HEK293 (cell line): ENCODE data around the gene CPLX3.
A peak's percentile ranks its signal among the peaks of the same experiment; 100 is the strongest.

ENCODE experiments used
- CTCF ChIA-PET: fragments of 350-600 bp; formaldehyde crosslinking; extraction: SDS; loops from one replicate; lab custom pipeline; 2021; ENCODE audit warnings: antibody characterized with exemption; lab: Yijun Ruan, JAX
- POLR2A ChIA-PET: fragments of 300-600 bp; formaldehyde crosslinking; extraction: SDS; loops from one replicate; lab custom pipeline; 2020; ENCODE audit warnings: antibody characterized with exemption, inconsistent platforms; lab: Yijun Ruan, JAX
- H3K27ac ChIP-seq: fragments of 200-500 bp; sonication (Bioruptor generic); 2 replicates; pipeline ENCODE4 v1.5.1; 2014; ENCODE audit warnings: low read depth, low read length, control low read depth, inconsistent platforms; ENCODE audit errors: extremely low read depth
- H3K36me3 ChIP-seq, 2 experiments: fragments of 200-500 bp in 1 of 2; sonication (Bioruptor generic) in 1 of 2; 1 replicate in 1 of 2; 2 replicates in 1 of 2; pipeline ENCODE4 v1.5.1; 2014 to 2017; ENCODE audit warnings: inconsistent platforms in 2 of 2, low read length in 2 of 2; ENCODE audit not compliant: control insufficient read depth in 2 of 2, insufficient read depth in 1 of 2
- H3K4me1 ChIP-seq: fragments of 200-500 bp; sonication (Bioruptor generic); 2 replicates; pipeline ENCODE4 v1.5.1; 2014; ENCODE audit warnings: mild to moderate bottlenecking, low read length, inconsistent platforms; ENCODE audit not compliant: control insufficient read depth, insufficient read depth
- H3K4me3 ChIP-seq: 2 replicates; pipeline ENCODE4 v1.5.1; 2011; ENCODE audit warnings: low read depth, mild to moderate bottlenecking, control low read depth, low read length, moderate library complexity
- H3K9me3 ChIP-seq: fragments of 200-500 bp; sonication (Bioruptor generic); 2 replicates; pipeline ENCODE4 v1.5.1; 2014; ENCODE audit warnings: low read depth, low read length, inconsistent platforms; ENCODE audit not compliant: control insufficient read depth, insufficient read depth
- KLF8 ChIP-seq: fragments of 450-650 bp; formaldehyde crosslinking; IDR thresholded peaks from 2 replicates; pipeline ENCODE4 v1.5.1; 2016; ENCODE audit warnings: missing biosample characterization, missing genetic modification characterization
- MEIS1 ChIP-seq: sonication (generic); formaldehyde crosslinking; IDR thresholded peaks from 2 replicates; pipeline ENCODE4 v1.8.1; 2022; ENCODE audit warnings: missing genetic modification reagents, mild to moderate bottlenecking, borderline replicate concordance
- ZBTB1 ChIP-seq: fragments of 450-650 bp; formaldehyde crosslinking; IDR thresholded peaks from 2 replicates; pipeline ENCODE4 v1.5.1; 2016; ENCODE audit warnings: missing biosample characterization, missing genetic modification characterization
- ZBTB20 ChIP-seq: fragments of 450-650 bp; formaldehyde crosslinking; IDR thresholded peaks from 2 replicates; pipeline ENCODE4 v1.5.1; 2016; ENCODE audit warnings: missing biosample characterization, missing genetic modification characterization
- ZNF202 ChIP-seq: fragments of 450-650 bp; formaldehyde crosslinking; IDR thresholded peaks from 2 replicates; pipeline ENCODE4 v1.5.1; 2016; ENCODE audit warnings: missing biosample characterization, missing genetic modification characterization, borderline replicate concordance
- ZNF335 ChIP-seq: fragments of 450-650 bp; formaldehyde crosslinking; conservative IDR thresholded peaks from 2 replicates; pipeline ENCODE4 v1.5.1; 2016; ENCODE audit warnings: missing biosample characterization, missing genetic modification characterization
- ZNF350 ChIP-seq: fragments of 450-650 bp; formaldehyde crosslinking; IDR thresholded peaks from 2 replicates; pipeline ENCODE4 v1.5.0; 2017; ENCODE audit warnings: missing biosample characterization, mild to moderate bottlenecking, missing genetic modification characterization
- ZNF394 ChIP-seq: fragments of 450-650 bp; formaldehyde crosslinking; IDR thresholded peaks from 2 replicates; pipeline ENCODE4 v1.5.1; 2016; ENCODE audit warnings: missing biosample characterization, missing genetic modification characterization, mild to moderate bottlenecking, moderate library complexity, borderline replicate concordance
- ZNF473 ChIP-seq: fragments of 450-650 bp; formaldehyde crosslinking; IDR thresholded peaks from 2 replicates; pipeline ENCODE4 v1.5.1; 2017; ENCODE audit warnings: missing biosample characterization, missing genetic modification characterization
- ZNF560 ChIP-seq: fragments of 450-650 bp; formaldehyde crosslinking; IDR thresholded peaks from 2 replicates; pipeline ENCODE4 v1.5.1; 2017; ENCODE audit warnings: missing biosample characterization, missing genetic modification characterization, borderline replicate concordance
- ZNF600 ChIP-seq: fragments of 450-650 bp; formaldehyde crosslinking; IDR thresholded peaks from 2 replicates; pipeline ENCODE4 v1.5.1; 2016; ENCODE audit warnings: missing biosample characterization, missing genetic modification characterization
- ZNF658 ChIP-seq: fragments of 450-650 bp; formaldehyde crosslinking; IDR thresholded peaks from 2 replicates; pipeline ENCODE4; 2016; ENCODE audit warnings: missing biosample characterization, missing genetic modification characterization
- ZNF670 ChIP-seq: fragments of 450-650 bp; formaldehyde crosslinking; IDR thresholded peaks from 2 replicates; pipeline ENCODE4 v1.5.1; 2016; ENCODE audit warnings: missing biosample characterization, missing genetic modification characterization, low read depth
- ZNF792 ChIP-seq: fragments of 450-650 bp; formaldehyde crosslinking; IDR thresholded peaks from 2 replicates; pipeline ENCODE4 v1.5.1; 2016; ENCODE audit warnings: missing biosample characterization, missing genetic modification characterization
- ZSCAN30 ChIP-seq: fragments of 450-650 bp; IDR thresholded peaks from 2 replicates; pipeline ENCODE4 v1.5.1; 2018; ENCODE audit warnings: missing biosample characterization, mild to moderate bottlenecking, missing genetic modification characterization, moderate library complexity
- TF ChIP-seq, protein P1 (sequence below): fragments of 450-650 bp; formaldehyde crosslinking; IDR thresholded peaks from 2 replicates; pipeline ENCODE4 v1.5.1; 2016; ENCODE audit warnings: missing biosample characterization, missing genetic modification characterization
- TF ChIP-seq, protein P2 (sequence below): fragments of 450-650 bp; formaldehyde crosslinking; IDR thresholded peaks from 2 replicates; pipeline ENCODE4 v1.5.1; 2016; ENCODE audit warnings: missing biosample characterization, missing genetic modification characterization
- TF ChIP-seq, protein P3 (sequence below): fragments of 450-650 bp; formaldehyde crosslinking; IDR thresholded peaks from 2 replicates; pipeline ENCODE4 v1.5.1; 2017; ENCODE audit warnings: missing biosample characterization, missing genetic modification characterization
- TF ChIP-seq, protein P4 (sequence below): fragments of 450-650 bp; formaldehyde crosslinking; IDR thresholded peaks from 2 replicates; pipeline ENCODE4 v1.5.1; 2016; ENCODE audit warnings: missing biosample characterization, missing genetic modification characterization
- TF ChIP-seq, protein P5 (sequence below): fragments of 450-650 bp; formaldehyde crosslinking; IDR thresholded peaks from 2 replicates; pipeline ENCODE4 v1.5.0; 2017; ENCODE audit warnings: missing biosample characterization, missing genetic modification characterization, borderline replicate concordance

CPLX3 gene

DNA sequence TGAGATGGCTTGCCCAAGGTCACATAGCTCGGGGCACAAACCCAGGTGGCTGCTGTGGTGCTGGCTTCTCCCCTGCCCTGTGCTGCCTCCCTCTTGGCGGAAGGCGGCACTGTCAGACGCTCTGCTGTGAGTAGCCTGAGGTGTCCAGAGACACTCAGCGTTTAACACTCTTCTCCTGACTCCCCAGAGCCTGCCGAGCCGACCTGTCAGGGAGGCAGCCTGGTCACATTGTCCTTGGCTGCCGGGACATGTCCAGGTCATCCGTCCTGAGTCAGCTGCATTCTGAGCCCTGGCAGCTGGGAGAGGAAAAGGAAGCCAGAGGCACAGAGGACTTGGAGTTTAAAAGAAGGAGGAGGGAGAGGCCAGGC, 9.1 kb upstream of the CPLX3 start:
- no peaks in the 10 kb centered on the region for H3K4me1 ChIP-seq
- no peak overlapping the region for H3K27ac ChIP-seq
- no peaks in the 10 kb centered on the region for H3K9me3 ChIP-seq
- CTCF ChIA-PET: interaction anchor here (0.6 to 4.1 kb wide), 7 partner anchors 9 to 133 kb away, joined by 3 to 21 read pairs (median 4); partner anchors contain the start of gene CPLX3
- POLR2A ChIA-PET: interaction anchor here (0.7 kb wide), 2 partner anchors 13 to 212 kb away, joined by 3 to 5 read pairs; no protein-coding TSS in a partner anchor
- no peaks in the 10 kb centered on the region for H3K36me3 ChIP-seq
- H3K4me3 ChIP-seq: no peak overlapping the region
- TF ChIP-seq, protein P1, sequence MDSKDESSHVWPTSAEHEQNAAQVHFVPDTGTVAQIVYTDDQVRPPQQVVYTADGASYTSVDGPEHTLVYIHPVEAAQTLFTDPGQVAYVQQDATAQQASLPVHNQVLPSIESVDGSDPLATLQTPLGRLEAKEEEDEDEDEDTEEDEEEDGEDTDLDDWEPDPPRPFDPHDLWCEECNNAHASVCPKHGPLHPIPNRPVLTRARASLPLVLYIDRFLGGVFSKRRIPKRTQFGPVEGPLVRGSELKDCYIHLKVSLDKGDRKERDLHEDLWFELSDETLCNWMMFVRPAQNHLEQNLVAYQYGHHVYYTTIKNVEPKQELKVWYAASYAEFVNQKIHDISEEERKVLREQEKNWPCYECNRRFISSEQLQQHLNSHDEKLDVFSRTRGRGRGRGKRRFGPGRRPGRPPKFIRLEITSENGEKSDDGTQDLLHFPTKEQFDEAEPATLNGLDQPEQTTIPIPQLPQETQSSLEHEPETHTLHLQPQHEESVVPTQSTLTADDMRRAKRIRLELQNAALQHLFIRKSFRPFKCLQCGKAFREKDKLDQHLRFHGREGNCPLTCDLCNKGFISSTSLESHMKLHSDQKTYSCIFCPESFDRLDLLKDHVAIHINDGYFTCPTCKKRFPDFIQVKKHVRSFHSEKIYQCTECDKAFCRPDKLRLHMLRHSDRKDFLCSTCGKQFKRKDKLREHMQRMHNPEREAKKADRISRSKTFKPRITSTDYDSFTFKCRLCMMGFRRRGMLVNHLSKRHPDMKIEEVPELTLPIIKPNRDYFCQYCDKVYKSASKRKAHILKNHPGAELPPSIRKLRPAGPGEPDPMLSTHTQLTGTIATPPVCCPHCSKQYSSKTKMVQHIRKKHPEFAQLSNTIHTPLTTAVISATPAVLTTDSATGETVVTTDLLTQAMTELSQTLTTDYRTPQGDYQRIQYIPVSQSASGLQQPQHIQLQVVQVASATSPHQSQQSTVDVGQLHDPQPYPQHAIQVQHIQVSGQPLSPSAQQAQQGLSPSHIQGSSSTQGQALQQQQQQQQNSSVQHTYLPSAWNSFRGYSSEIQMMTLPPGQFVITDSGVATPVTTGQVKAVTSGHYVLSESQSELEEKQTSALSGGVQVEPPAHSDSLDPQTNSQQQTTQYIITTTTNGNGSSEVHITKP (tag by site-specific recombination): no peak
- TF ChIP-seq ZNF792 (tag by site-specific recombination) (no peak), MEIS1 (CRISPR knock-in tag) (no peak), ZNF560 (no peak), ZNF335 (tag by site-specific recombination) (peak; percentile 6), ZNF670 (tag by site-specific recombination) (no peak), KLF8 (tag by site-specific recombination) (no peak), ZNF600 (tag by site-specific recombination) (0 out of 2 replicates have a peak, but pooled peaks have one; percentile 47), ZNF394 (tag by site-specific recombination) (0 out of 2 replicates have a peak, but pooled peaks have one; percentile 69), ZSCAN30 (tag by site-specific recombination) (0 out of 2 replicates have a peak, but pooled peaks have one; percentile 23), ZBTB20 (tag by site-specific recombination) (no peak)
- TF ChIP-seq, protein P2, sequence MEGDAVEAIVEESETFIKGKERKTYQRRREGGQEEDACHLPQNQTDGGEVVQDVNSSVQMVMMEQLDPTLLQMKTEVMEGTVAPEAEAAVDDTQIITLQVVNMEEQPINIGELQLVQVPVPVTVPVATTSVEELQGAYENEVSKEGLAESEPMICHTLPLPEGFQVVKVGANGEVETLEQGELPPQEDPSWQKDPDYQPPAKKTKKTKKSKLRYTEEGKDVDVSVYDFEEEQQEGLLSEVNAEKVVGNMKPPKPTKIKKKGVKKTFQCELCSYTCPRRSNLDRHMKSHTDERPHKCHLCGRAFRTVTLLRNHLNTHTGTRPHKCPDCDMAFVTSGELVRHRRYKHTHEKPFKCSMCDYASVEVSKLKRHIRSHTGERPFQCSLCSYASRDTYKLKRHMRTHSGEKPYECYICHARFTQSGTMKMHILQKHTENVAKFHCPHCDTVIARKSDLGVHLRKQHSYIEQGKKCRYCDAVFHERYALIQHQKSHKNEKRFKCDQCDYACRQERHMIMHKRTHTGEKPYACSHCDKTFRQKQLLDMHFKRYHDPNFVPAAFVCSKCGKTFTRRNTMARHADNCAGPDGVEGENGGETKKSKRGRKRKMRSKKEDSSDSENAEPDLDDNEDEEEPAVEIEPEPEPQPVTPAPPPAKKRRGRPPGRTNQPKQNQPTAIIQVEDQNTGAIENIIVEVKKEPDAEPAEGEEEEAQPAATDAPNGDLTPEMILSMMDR (tag by site-specific recombination): peak; percentile 21; the same call in 1 of the 2 replicates
- TF ChIP-seq, protein P3, sequence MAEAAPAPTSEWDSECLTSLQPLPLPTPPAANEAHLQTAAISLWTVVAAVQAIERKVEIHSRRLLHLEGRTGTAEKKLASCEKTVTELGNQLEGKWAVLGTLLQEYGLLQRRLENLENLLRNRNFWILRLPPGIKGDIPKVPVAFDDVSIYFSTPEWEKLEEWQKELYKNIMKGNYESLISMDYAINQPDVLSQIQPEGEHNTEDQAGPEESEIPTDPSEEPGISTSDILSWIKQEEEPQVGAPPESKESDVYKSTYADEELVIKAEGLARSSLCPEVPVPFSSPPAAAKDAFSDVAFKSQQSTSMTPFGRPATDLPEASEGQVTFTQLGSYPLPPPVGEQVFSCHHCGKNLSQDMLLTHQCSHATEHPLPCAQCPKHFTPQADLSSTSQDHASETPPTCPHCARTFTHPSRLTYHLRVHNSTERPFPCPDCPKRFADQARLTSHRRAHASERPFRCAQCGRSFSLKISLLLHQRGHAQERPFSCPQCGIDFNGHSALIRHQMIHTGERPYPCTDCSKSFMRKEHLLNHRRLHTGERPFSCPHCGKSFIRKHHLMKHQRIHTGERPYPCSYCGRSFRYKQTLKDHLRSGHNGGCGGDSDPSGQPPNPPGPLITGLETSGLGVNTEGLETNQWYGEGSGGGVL (tag by site-specific recombination): no peak

DNA sequence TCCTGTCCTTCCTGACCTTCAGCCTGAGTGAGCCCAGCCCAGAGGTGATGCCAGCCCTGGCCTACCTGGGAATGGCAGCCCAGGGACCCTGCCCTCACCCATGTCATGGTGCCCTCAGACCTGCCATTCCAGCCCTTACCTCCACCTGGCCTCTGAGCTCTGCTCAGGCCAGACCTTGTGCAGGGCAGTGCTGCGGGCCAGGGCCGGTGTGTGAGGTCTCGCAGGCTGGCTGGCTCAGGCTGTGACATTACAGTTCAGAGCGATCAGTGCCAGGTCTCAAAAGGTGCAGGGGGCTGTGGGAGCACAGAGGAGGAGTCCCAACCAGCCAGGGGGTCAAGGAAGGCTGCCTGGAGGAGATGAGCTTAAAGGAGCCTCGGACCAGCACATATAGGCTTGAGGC, 6.4 kb upstream of the CPLX3 start:
- Histone ChIP-seq H3K4me1 (no peaks in the 10 kb centered on the region), H3K4me3 (no peak overlapping the region), H3K27ac (no peak overlapping the region), H3K9me3 (no peaks in the 10 kb centered on the region), H3K36me3 (no peaks in the 10 kb centered on the region)
- ChIA-PET POLR2A (no interaction called here), CTCF (interaction anchor here (1.3 to 4.1 kb wide), 5 partner anchors 12 to 82 kb away, joined by 4 to 21 read pairs (median 8); no protein-coding TSS in a partner anchor)
- no peak for TF ChIP-seq ZNF202 (tag by site-specific recombination)
- TF ChIP-seq, protein P4, sequence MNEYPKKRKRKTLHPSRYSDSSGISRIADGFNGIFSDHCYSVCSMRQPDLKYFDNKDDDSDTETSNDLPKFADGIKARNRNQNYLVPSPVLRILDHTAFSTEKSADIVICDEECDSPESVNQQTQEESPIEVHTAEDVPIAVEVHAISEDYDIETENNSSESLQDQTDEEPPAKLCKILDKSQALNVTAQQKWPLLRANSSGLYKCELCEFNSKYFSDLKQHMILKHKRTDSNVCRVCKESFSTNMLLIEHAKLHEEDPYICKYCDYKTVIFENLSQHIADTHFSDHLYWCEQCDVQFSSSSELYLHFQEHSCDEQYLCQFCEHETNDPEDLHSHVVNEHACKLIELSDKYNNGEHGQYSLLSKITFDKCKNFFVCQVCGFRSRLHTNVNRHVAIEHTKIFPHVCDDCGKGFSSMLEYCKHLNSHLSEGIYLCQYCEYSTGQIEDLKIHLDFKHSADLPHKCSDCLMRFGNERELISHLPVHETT (tag by site-specific recombination): no peak
- TF ChIP-seq ZNF350: no peak
- TF ChIP-seq ZNF658: no peak
- no peak for TF ChIP-seq ZNF473 (tag by site-specific recombination)
- TF ChIP-seq, protein P5, sequence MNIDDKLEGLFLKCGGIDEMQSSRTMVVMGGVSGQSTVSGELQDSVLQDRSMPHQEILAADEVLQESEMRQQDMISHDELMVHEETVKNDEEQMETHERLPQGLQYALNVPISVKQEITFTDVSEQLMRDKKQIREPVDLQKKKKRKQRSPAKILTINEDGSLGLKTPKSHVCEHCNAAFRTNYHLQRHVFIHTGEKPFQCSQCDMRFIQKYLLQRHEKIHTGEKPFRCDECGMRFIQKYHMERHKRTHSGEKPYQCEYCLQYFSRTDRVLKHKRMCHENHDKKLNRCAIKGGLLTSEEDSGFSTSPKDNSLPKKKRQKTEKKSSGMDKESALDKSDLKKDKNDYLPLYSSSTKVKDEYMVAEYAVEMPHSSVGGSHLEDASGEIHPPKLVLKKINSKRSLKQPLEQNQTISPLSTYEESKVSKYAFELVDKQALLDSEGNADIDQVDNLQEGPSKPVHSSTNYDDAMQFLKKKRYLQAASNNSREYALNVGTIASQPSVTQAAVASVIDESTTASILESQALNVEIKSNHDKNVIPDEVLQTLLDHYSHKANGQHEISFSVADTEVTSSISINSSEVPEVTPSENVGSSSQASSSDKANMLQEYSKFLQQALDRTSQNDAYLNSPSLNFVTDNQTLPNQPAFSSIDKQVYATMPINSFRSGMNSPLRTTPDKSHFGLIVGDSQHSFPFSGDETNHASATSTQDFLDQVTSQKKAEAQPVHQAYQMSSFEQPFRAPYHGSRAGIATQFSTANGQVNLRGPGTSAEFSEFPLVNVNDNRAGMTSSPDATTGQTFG: no peak
- no peak for TF ChIP-seq ZBTB1
